ENCODE data around the gene DPY30. TPM values are rescaled to one million over a fixed set of nuclear protein-coding genes. Genes with fewer than 3 reads are reported as not detected.

The DPY30 gene
- total RNA-seq, 1 donor from 2014 or later, result 41.3 TPM

- DNase-seq (ENCODE audit: extremely low spot score in 2 of 2), result no peak
- H3K9me3 ChIP-seq, result no peaks in the 10 kb centered on the region
- H3K36me3 ChIP-seq, result no peaks in the 10 kb centered on the region
- no peaks in the 10 kb centered on the region for H3K27me3 ChIP-seq
- no peak for TF ChIP-seq POLR2A (IDR thresholded peaks at IDR 0.05)
- TF ChIP-seq POLR2AphosphoS5 (IDR thresholded peaks at IDR 0.05; ENCODE audit: insufficient read depth in 1 of 2, low read depth in 1 of 2), result no peak
- TF ChIP-seq CTCF (IDR thresholded peaks at IDR 0.05), result no peak
- H3K27ac ChIP-seq, result no peak overlapping the region
- peaks cover 17% of the 10 kb centered on the region for H3K4me1 ChIP-seq
- H3K4me3 ChIP-seq, result no peak overlapping the region
- intact Hi-C loops (cut with DNase I), result no loop called here
Observed at GRCh38 chr2:31980674-31981356, 58.8 kb downstream of the DPY30 start.

GRCh38 chr2:31979956-31980355 lies 59.6 kb downstream of the DPY30 start:
- intact Hi-C loops (cut with DNase I), result no loop called here
- H3K27ac ChIP-seq, result no peak overlapping the region
- H3K4me3 ChIP-seq, result no peak overlapping the region
- DNase-seq (ENCODE audit: extremely low spot score in 2 of 2), result no peak
- H3K27me3 ChIP-seq, result no peaks in the 10 kb centered on the region
- peaks cover 17% of the 10 kb centered on the region for H3K4me1 ChIP-seq
- no peaks in the 10 kb centered on the region for H3K9me3 ChIP-seq
- H3K36me3 ChIP-seq, result no peaks in the 10 kb centered on the region
- TF ChIP-seq CTCF (IDR thresholded peaks at IDR 0.05) (no peak), POLR2A (IDR thresholded peaks at IDR 0.05) (no peak)

GRCh38 chr2:31979018-31979417 lies 60.6 kb downstream of the DPY30 start:
- no peak for TF ChIP-seq POLR2AphosphoS5 (IDR thresholded peaks at IDR 0.05; ENCODE audit: insufficient read depth in 1 of 2, low read depth in 1 of 2)
- TF ChIP-seq POLR2A (IDR thresholded peaks at IDR 0.05), result no peak
- TF ChIP-seq CTCF (IDR thresholded peaks at IDR 0.05), result no peak
- intact Hi-C loops (cut with DNase I), result no loop called here
- no peak overlapping the region for H3K27ac ChIP-seq
- no peak overlapping the region for H3K4me3 ChIP-seq
- DNase-seq (ENCODE audit: extremely low spot score in 2 of 2), result no peak
- no peaks in the 10 kb centered on the region for H3K9me3 ChIP-seq
- H3K4me1 ChIP-seq, result peaks cover 17% of the 10 kb centered on the region
- no peaks in the 10 kb centered on the region for H3K27me3 ChIP-seq
- no peaks in the 10 kb centered on the region for H3K36me3 ChIP-seq

GRCh38 chr2:31978436-31978835 lies 61.2 kb downstream of the DPY30 start:
- Histone ChIP-seq H3K36me3 (no peaks in the 10 kb centered on the region), H3K4me1 (peaks cover 17% of the 10 kb centered on the region), H3K27me3 (no peaks in the 10 kb centered on the region), H3K4me3 (no peak overlapping the region), H3K27ac (no peak overlapping the region), H3K9me3 (no peaks in the 10 kb centered on the region)
- TF ChIP-seq POLR2A (IDR thresholded peaks at IDR 0.05) (no peak), CTCF (IDR thresholded peaks at IDR 0.05) (no peak), POLR2AphosphoS5 (IDR thresholded peaks at IDR 0.05; ENCODE audit: insufficient read depth in 1 of 2, low read depth in 1 of 2) (no peak)
- intact Hi-C loops (cut with DNase I), result no loop called here
- no peak for DNase-seq (ENCODE audit: extremely low spot score in 2 of 2)

Other genes with a start within 250 kb of the DPY30 start
- 36.3 TPM for gene MEMO1, start 28.8 kb downstream of the DPY30 start, total RNA-seq
- 20.6 TPM for gene SPAST, start 23.8 kb upstream of the DPY30 start, total RNA-seq
- gene SLC30A6, start 126.1 kb upstream of the DPY30 start, total RNA-seq, result 10.6 TPM
- gene NLRC4, start 225.1 kb upstream of the DPY30 start, total RNA-seq, result 0.74 TPM
- gene YIPF4, start 238.1 kb upstream of the DPY30 start, total RNA-seq, result 10.6 TPM